HUES6 (cell line): ENCODE results near the gene AADACL2.

ENCODE experiments used
- H3K27ac ChIP-seq: 2 replicates; pipeline ENCODE4 v1.7.0; 2013; ENCODE audit warnings: low read depth, mild to moderate bottlenecking, low read length, inconsistent platforms
- H3K27me3 ChIP-seq: 2 replicates; pipeline ENCODE4 v1.6.1; 2013; ENCODE audit warnings: low read length; ENCODE audit not compliant: control insufficient read depth, insufficient read depth
- H3K36me3 ChIP-seq: 2 replicates; pipeline ENCODE4 v1.6.1; 2013; ENCODE audit warnings: low read length; ENCODE audit not compliant: control insufficient read depth, insufficient read depth
- H3K4me1 ChIP-seq: 2 replicates; pipeline ENCODE4 v1.6.1; 2013; ENCODE audit warnings: low read length; ENCODE audit not compliant: control insufficient read depth, insufficient read depth
- H3K4me3 ChIP-seq: 2 replicates; pipeline ENCODE4 v1.5.1; 2013; ENCODE audit warnings: low read depth, low read length
- H3K9ac ChIP-seq: one replicate; pipeline ENCODE4 v1.6.1; 2013; ENCODE audit warnings: mild to moderate bottlenecking, low read length
- H3K9me3 ChIP-seq: 2 replicates; pipeline ENCODE4 v1.6.1; 2013; ENCODE audit warnings: low read depth, low read length; ENCODE audit not compliant: control insufficient read depth, insufficient read depth

Gene AADACL2, protein sequence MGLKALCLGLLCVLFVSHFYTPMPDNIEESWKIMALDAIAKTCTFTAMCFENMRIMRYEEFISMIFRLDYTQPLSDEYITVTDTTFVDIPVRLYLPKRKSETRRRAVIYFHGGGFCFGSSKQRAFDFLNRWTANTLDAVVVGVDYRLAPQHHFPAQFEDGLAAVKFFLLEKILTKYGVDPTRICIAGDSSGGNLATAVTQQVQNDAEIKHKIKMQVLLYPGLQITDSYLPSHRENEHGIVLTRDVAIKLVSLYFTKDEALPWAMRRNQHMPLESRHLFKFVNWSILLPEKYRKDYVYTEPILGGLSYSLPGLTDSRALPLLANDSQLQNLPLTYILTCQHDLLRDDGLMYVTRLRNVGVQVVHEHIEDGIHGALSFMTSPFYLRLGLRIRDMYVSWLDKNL

GRCh38 chr3:151733613-151734012 is at the start of gene AADACL2:
TSS of gene AADACL2 (plus strand) at chr3:151733927. CDS start at chr3:151734036, 109 bp downstream.
- Histone ChIP-seq H3K36me3 (no peaks in the 10 kb centered on the region), H3K9me3 (no peaks in the 10 kb centered on the region), H3K9ac (no peak within 1 kb of the TSS), H3K4me3 (no peak within 1 kb of the TSS), H3K27me3 (no peaks in the 10 kb centered on the region), H3K27ac (no peak within 1 kb of the TSS), H3K4me1 (no peaks in the 10 kb centered on the region)

GRCh38 chr3:151684094-151684493 is 49.6 kb upstream of the AADACL2 start:
- Histone ChIP-seq H3K27ac (no peak overlapping the region), H3K36me3 (no peaks in the 10 kb centered on the region), H3K9me3 (peaks cover 8% of the 10 kb centered on the region), H3K9ac (no peak overlapping the region), H3K4me1 (peaks cover 7% of the 10 kb centered on the region; the same call in 1 of the 2 replicates), H3K27me3 (no peaks in the 10 kb centered on the region), H3K4me3 (no peak overlapping the region)

DNA sequence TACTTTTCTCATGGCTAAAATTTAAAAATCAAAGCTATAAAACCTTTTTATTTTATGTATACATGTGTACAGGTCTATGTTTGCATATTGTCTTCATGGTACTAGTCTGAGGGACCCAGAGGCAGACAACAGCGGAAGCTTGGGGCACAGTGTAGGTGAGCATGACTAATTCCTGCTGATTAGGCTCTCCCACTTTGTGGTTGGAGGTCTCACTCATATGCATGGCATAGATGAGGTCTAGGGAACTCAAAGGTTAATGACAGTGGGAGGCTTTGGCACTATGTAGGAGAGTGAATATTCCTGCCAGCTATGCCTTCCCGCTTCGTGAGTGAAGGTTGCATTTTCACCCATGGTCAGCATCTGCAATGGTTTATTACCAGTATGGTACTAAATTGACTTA is 47.5 kb upstream of the AADACL2 start:
- no peaks in the 10 kb centered on the region for H3K36me3 ChIP-seq
- H3K27ac ChIP-seq, result no peak overlapping the region
- peaks cover 5% of the 10 kb centered on the region; the same call in 1 of the 2 replicates for H3K9me3 ChIP-seq
- peaks cover 7% of the 10 kb centered on the region; the same call in 1 of the 2 replicates for H3K4me1 ChIP-seq
- no peak overlapping the region for H3K4me3 ChIP-seq
- no peaks in the 10 kb centered on the region for H3K27me3 ChIP-seq
- no peak overlapping the region for H3K9ac ChIP-seq

DNA sequence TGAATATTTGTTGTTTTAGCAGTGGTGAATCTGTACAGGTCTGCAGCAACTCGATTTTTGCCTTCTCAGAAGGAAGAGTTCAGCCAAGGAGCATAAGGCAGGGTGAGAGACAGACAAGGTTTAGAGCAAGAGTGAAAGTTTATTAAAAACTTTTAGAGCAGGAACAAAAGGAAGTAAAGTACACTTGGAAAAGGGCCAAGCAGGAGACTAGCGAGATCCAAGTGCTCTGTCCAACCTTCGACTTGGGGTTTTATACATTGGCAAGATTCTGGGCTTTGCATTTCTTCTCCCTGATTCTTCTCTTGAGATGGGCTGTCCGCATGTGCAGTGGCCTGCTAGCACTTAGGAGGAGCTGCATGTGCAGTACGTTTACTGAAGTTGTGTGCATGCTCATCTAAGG is 46.7 kb upstream of the AADACL2 start:
- peaks cover 7% of the 10 kb centered on the region; the same call in 1 of the 2 replicates for H3K4me1 ChIP-seq
- no peaks in the 10 kb centered on the region for H3K27me3 ChIP-seq
- peaks cover 5% of the 10 kb centered on the region; the same call in 1 of the 2 replicates for H3K9me3 ChIP-seq
- no peak overlapping the region for H3K4me3 ChIP-seq
- no peak overlapping the region for H3K9ac ChIP-seq
- H3K36me3 ChIP-seq, result no peaks in the 10 kb centered on the region
- no peak overlapping the region for H3K27ac ChIP-seq

DNA sequence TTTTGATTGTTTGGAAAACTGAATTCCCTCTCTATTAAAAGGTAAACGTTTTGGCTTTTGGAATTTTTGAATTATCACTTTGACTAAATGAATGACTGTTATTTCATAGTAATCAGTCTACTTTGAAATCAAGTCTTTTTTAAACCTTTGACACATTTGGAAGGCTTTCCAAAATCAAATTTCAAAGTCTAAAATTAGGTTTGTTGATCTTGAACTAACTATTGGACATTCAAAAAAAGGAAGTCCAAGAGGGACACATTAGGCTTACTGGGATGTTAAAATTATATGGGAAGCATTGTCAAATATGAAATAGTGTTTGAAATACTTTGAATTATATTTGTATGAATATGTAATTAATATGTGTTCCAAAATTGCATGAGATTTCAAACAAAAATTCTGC is 45.2 kb upstream of the AADACL2 start:
- H3K27ac ChIP-seq, result no peak overlapping the region
- peaks cover 5% of the 10 kb centered on the region; the same call in 1 of the 2 replicates for H3K9me3 ChIP-seq
- H3K36me3 ChIP-seq, result no peaks in the 10 kb centered on the region
- no peak overlapping the region for H3K9ac ChIP-seq
- no peaks in the 10 kb centered on the region for H3K27me3 ChIP-seq
- H3K4me1 ChIP-seq, result peaks cover 7% of the 10 kb centered on the region; the same call in 1 of the 2 replicates
- no peak overlapping the region for H3K4me3 ChIP-seq

- peaks cover 7% of the 10 kb centered on the region; the same call in 1 of the 2 replicates for H3K4me1 ChIP-seq
- H3K27ac ChIP-seq, result no peak overlapping the region
- no peaks in the 10 kb centered on the region for H3K27me3 ChIP-seq
- no peak overlapping the region for H3K9ac ChIP-seq
- H3K4me3 ChIP-seq, result no peak overlapping the region
- H3K9me3 ChIP-seq, result no peaks in the 10 kb centered on the region
- H3K36me3 ChIP-seq, result no peaks in the 10 kb centered on the region
Observed at GRCh38 chr3:151690645-151691044, 43.1 kb upstream of the AADACL2 start.

GRCh38 chr3:151697496-151697895 is 36.2 kb upstream of the AADACL2 start:
- peaks cover 22% of the 10 kb centered on the region for H3K9me3 ChIP-seq
- no peaks in the 10 kb centered on the region for H3K36me3 ChIP-seq
- H3K27me3 ChIP-seq, result no peaks in the 10 kb centered on the region
- H3K27ac ChIP-seq, result no peak overlapping the region
- no peak overlapping the region for H3K4me3 ChIP-seq
- no peak overlapping the region for H3K9ac ChIP-seq
- H3K4me1 ChIP-seq, result no peaks in the 10 kb centered on the region

GRCh38 chr3:151707216-151707615 is 26.5 kb upstream of the AADACL2 start:
- Histone ChIP-seq H3K36me3 (no peaks in the 10 kb centered on the region), H3K4me1 (peaks cover 12% of the 10 kb centered on the region), H3K9me3 (peaks cover 4% of the 10 kb centered on the region; the same call in 1 of the 2 replicates), H3K9ac (no peak overlapping the region), H3K4me3 (no peak overlapping the region), H3K27me3 (no peaks in the 10 kb centered on the region), H3K27ac (no peak overlapping the region)

GRCh38 chr3:151708868-151709267 is 24.9 kb upstream of the AADACL2 start:
- Histone ChIP-seq H3K27ac (no peak overlapping the region), H3K27me3 (no peaks in the 10 kb centered on the region), H3K4me3 (no peak overlapping the region), H3K9ac (no peak overlapping the region), H3K4me1 (peaks cover 12% of the 10 kb centered on the region), H3K9me3 (no peaks in the 10 kb centered on the region; the same call in 1 of the 2 replicates), H3K36me3 (no peaks in the 10 kb centered on the region)

- no peak overlapping the region for H3K4me3 ChIP-seq
- peaks cover 12% of the 10 kb centered on the region for H3K4me1 ChIP-seq
- H3K36me3 ChIP-seq, result no peaks in the 10 kb centered on the region
- H3K27me3 ChIP-seq, result no peaks in the 10 kb centered on the region
- H3K27ac ChIP-seq, result no peak overlapping the region
- H3K9me3 ChIP-seq, result no peaks in the 10 kb centered on the region; the same call in 1 of the 2 replicates
- no peak overlapping the region for H3K9ac ChIP-seq
Observed at GRCh38 chr3:151709847-151710246, 23.9 kb upstream of the AADACL2 start.

GRCh38 chr3:151721294-151721693 is 12.4 kb upstream of the AADACL2 start:
- H3K27ac ChIP-seq, result no peak overlapping the region
- H3K4me3 ChIP-seq, result no peak overlapping the region
- no peaks in the 10 kb centered on the region for H3K27me3 ChIP-seq
- no peaks in the 10 kb centered on the region for H3K36me3 ChIP-seq
- no peak overlapping the region for H3K9ac ChIP-seq
- H3K4me1 ChIP-seq, result no peaks in the 10 kb centered on the region
- peaks cover 9% of the 10 kb centered on the region for H3K9me3 ChIP-seq
